Mesothelial cell of epicardium (in vitro differentiated cells): ENCODE data around the gene CLDN20. TPM values are rescaled to one million over a fixed set of nuclear protein-coding genes. Genes with fewer than 3 reads are reported as not detected.

ENCODE experiments used
- DNase-seq, 2 experiments: peaks; one replicate each; pipeline ENCODE4 v3.0.0; 2021; ENCODE audit warnings: low spot score in 2 of 2; ENCODE audit not compliant: unreplicated experiment in 2 of 2
- H3K27ac Mint-ChIP-seq: 2 replicates; pipeline ENCODE4 v1.8.0; 2021; ENCODE audit warnings: mixed read lengths
- H3K27me3 Mint-ChIP-seq: 2 replicates; pipeline ENCODE4 v1.8.0; 2021; ENCODE audit warnings: low read depth, mixed read lengths
- H3K36me3 Mint-ChIP-seq: 2 replicates; pipeline ENCODE4 v1.8.0; 2021; ENCODE audit warnings: mixed read lengths
- H3K4me1 Mint-ChIP-seq: 2 replicates; pipeline ENCODE4 v1.8.0; 2021; ENCODE audit warnings: mixed read lengths
- H3K4me3 Mint-ChIP-seq: 2 replicates; pipeline ENCODE4 v1.8.0; 2021; ENCODE audit warnings: mild to moderate bottlenecking, moderate library complexity, mixed read lengths
- H3K9me3 Mint-ChIP-seq: 2 replicates; pipeline ENCODE4 v1.8.0; 2021; ENCODE audit warnings: mixed read lengths
- CTCF ChIP-seq: fragments of 200-600 bp; sonication (generic); IDR thresholded peaks from one replicate; pipeline ENCODE4 v1.5.0; 2021; ENCODE audit warnings: antibody characterized with exemption; ENCODE audit not compliant: unreplicated experiment
- total RNA-seq: library from RNA; stranded (reverse); gene quantifications from 3 replicates; pipeline ENCODE4 v1.2.1, GENCODE V29; 2021

Gene CLDN20
- total RNA-seq, 1 donor from 2014 or later, result not detected

GRCh38 chr6:155246825-155247224 lies 17.0 kb upstream of the CLDN20 start:
- no peak for DNase-seq
- Mint-ChIP-seq H3K36me3 (peaks cover 2% of the 10 kb centered on the region), H3K27me3 (no peaks in the 10 kb centered on the region), H3K4me3 (no peak overlapping the region), H3K9me3 (no peaks in the 10 kb centered on the region), H3K4me1 (peaks cover 29% of the 10 kb centered on the region), H3K27ac (peak overlapping the region; percentile 97)
- no peak for TF ChIP-seq CTCF

- TF ChIP-seq CTCF, result no peak
- H3K36me3 Mint-ChIP-seq, result peaks cover 2% of the 10 kb centered on the region
- H3K4me1 Mint-ChIP-seq, result peaks cover 29% of the 10 kb centered on the region
- H3K4me3 Mint-ChIP-seq, result peak overlapping the region; percentile 33
- DNase-seq, result peak in 1 of 2 experiments; percentile 45
- H3K9me3 Mint-ChIP-seq, result no peaks in the 10 kb centered on the region
- H3K27me3 Mint-ChIP-seq, result no peaks in the 10 kb centered on the region
- peak overlapping the region; percentile 97 for H3K27ac Mint-ChIP-seq
These were observed 16.2 kb upstream of the CLDN20 start for GRCh38 chr6:155247618-155248007.

GRCh38 chr6:155248008-155249001 lies 15.5 kb upstream of the CLDN20 start:
- Mint-ChIP-seq H3K4me1 (peaks cover 29% of the 10 kb centered on the region), H3K27ac (peak overlapping the region; percentile 97), H3K9me3 (no peaks in the 10 kb centered on the region), H3K27me3 (no peaks in the 10 kb centered on the region), H3K36me3 (peaks cover 2% of the 10 kb centered on the region), H3K4me3 (peak overlapping the region; percentile 33)
- peak; percentile 44 for TF ChIP-seq CTCF
- peak in 1 of 2 experiments; percentile 55 for DNase-seq

- Mint-ChIP-seq H3K36me3 (peaks cover 8% of the 10 kb centered on the region), H3K27ac (no peak overlapping the region), H3K4me1 (peaks cover 11% of the 10 kb centered on the region), H3K9me3 (no peaks in the 10 kb centered on the region), H3K27me3 (no peaks in the 10 kb centered on the region), H3K4me3 (no peak overlapping the region)
- TF ChIP-seq CTCF, result no peak
- DNase-seq, result no peak
These were observed 13.0 kb upstream of the CLDN20 start for GRCh38 chr6:155250701-155251381.

GRCh38 chr6:155252581-155252980 lies 11.2 kb upstream of the CLDN20 start:
- Mint-ChIP-seq H3K36me3 (peaks cover 10% of the 10 kb centered on the region), H3K4me1 (peaks cover 6% of the 10 kb centered on the region), H3K9me3 (no peaks in the 10 kb centered on the region), H3K4me3 (no peak overlapping the region), H3K27ac (no peak overlapping the region), H3K27me3 (no peaks in the 10 kb centered on the region)
- DNase-seq, result no peak
- no peak for TF ChIP-seq CTCF
